ENCODE data around the gene PNPLA8.

The PNPLA8 gene

GRCh38 chr7:108436906-108437305 lies 89.0 kb downstream of the PNPLA8 start:
- CTCF ChIA-PET, result interaction anchor here (0.9 kb wide), 1 partner anchor 60 kb away, joined by 3 read pairs; no protein-coding TSS in a partner anchor
- POLR2A ChIA-PET, result no interaction called here
- Histone ChIP-seq H3K36me3 (ENCODE audit: control insufficient read depth in 2 of 2, insufficient read depth in 1 of 2, low read length in 2 of 2) (no peaks in the 10 kb centered on the region), H3K27ac (ENCODE audit: extremely low read depth, low read depth, low read length) (no peak overlapping the region), H3K4me3 (ENCODE audit: low read depth, low read length) (no peak overlapping the region), H3K4me1 (ENCODE audit: control insufficient read depth, insufficient read depth, low read length) (peaks cover 4% of the 10 kb centered on the region; the same call in 1 of the 2 replicates), H3K9me3 (ENCODE audit: control insufficient read depth, insufficient read depth, low read depth, low read length) (no peaks in the 10 kb centered on the region)
- TF ChIP-seq ZNF146 (tag by site-specific recombination; IDR thresholded peaks at IDR 0.05) (peak; percentile 90), PRDM4 (tag by site-specific recombination; IDR thresholded peaks at IDR 0.05) (no peak), ZNF580 (tag by site-specific recombination; IDR thresholded peaks at IDR 0.05) (0 out of 2 replicates have a peak, but pooled peaks have one; percentile 52)

- no peaks in the 10 kb centered on the region for H3K4me1 ChIP-seq (ENCODE audit: control insufficient read depth, insufficient read depth, low read length)
- no peaks in the 10 kb centered on the region for H3K36me3 ChIP-seq (ENCODE audit: control insufficient read depth in 2 of 2, insufficient read depth in 1 of 2, low read length in 2 of 2)
- CTCF ChIA-PET, result interaction anchor here (0.7 kb wide), 1 partner anchor 19 kb away, joined by 5 read pairs; no protein-coding TSS in a partner anchor
- H3K4me3 ChIP-seq (ENCODE audit: low read depth, low read length), result no peak overlapping the region
- no peak overlapping the region for H3K27ac ChIP-seq (ENCODE audit: extremely low read depth, low read depth, low read length)
- no peaks in the 10 kb centered on the region for H3K9me3 ChIP-seq (ENCODE audit: control insufficient read depth, insufficient read depth, low read depth, low read length)
- POLR2A ChIA-PET, result no interaction called here
- TF ChIP-seq ZNF174 (tag by site-specific recombination; IDR thresholded peaks at IDR 0.05) (no peak), ZNF521 (tag by site-specific recombination; IDR thresholded peaks at IDR 0.05) (no peak), ZNF274 (IDR thresholded peaks at IDR 0.05; ENCODE audit: low read length) (no peak), ZNF274 (tag by site-specific recombination; IDR thresholded peaks at IDR 0.05; ENCODE audit: borderline replicate concordance) (no peak), ZNF19 (tag by site-specific recombination; IDR thresholded peaks at IDR 0.05; ENCODE audit: low read depth) (no peak)
Measured at GRCh38 chr7:108434010-108434409, 91.9 kb downstream of the PNPLA8 start.

- Histone ChIP-seq H3K9me3 (ENCODE audit: control insufficient read depth, insufficient read depth, low read depth, low read length) (no peaks in the 10 kb centered on the region), H3K27ac (ENCODE audit: extremely low read depth, low read depth, low read length) (no peak overlapping the region), H3K4me3 (ENCODE audit: low read depth, low read length) (no peak overlapping the region), H3K36me3 (ENCODE audit: control insufficient read depth in 2 of 2, insufficient read depth in 1 of 2, low read length in 2 of 2) (no peaks in the 10 kb centered on the region), H3K4me1 (ENCODE audit: control insufficient read depth, insufficient read depth, low read length) (no peaks in the 10 kb centered on the region)
- POLR2A ChIA-PET, result no interaction called here
- CTCF ChIA-PET, result interaction anchor here (0.6 to 0.8 kb wide), 2 partner anchors 14 to 22 kb away, joined by 3 read pairs; no protein-coding TSS in a partner anchor
- no peak for TF ChIP-seq BCL6B (tag by site-specific recombination; IDR thresholded peaks at IDR 0.05)
- no peak for TF ChIP-seq ZNF157 (tag by site-specific recombination; IDR thresholded peaks at IDR 0.05)
- no peak for TF ChIP-seq PRDM4 (tag by site-specific recombination; IDR thresholded peaks at IDR 0.05)
- no peak for TF ChIP-seq ZFP69B (tag by site-specific recombination; IDR thresholded peaks at IDR 0.05)
- TF ChIP-seq ZNF132 (tag by site-specific recombination; IDR thresholded peaks at IDR 0.05; ENCODE audit: borderline replicate concordance), result no peak
- no peak for TF ChIP-seq ZNF473 (tag by site-specific recombination; IDR thresholded peaks at IDR 0.05)
- TF ChIP-seq ZNF626 (tag by site-specific recombination; IDR thresholded peaks at IDR 0.05), result no peak
- no peak for TF ChIP-seq PRDM10 (tag by site-specific recombination; IDR thresholded peaks at IDR 0.05)
- TF ChIP-seq KLF16 (tag by site-specific recombination; IDR thresholded peaks at IDR 0.05), result no peak
- TF ChIP-seq ZNF585B (tag by site-specific recombination; IDR thresholded peaks at IDR 0.05), result no peak
- TF ChIP-seq ZNF837 (tag by site-specific recombination; IDR thresholded peaks at IDR 0.05), result no peak
- TF ChIP-seq ZBTB17 (tag by site-specific recombination; IDR thresholded peaks at IDR 0.05), result no peak
- TF ChIP-seq ZNF274 (IDR thresholded peaks at IDR 0.05; ENCODE audit: low read length), result no peak
- no peak for TF ChIP-seq ZNF274 (tag by site-specific recombination; IDR thresholded peaks at IDR 0.05; ENCODE audit: borderline replicate concordance)
Measured at GRCh38 chr7:108431099-108431498, 94.8 kb downstream of the PNPLA8 start.

Data from HEK293 (cell line).